NCI-H2196 (cell line): ENCODE measurements around the gene TOP1.
"Not testable (repeated sequence)": the region's sequence is repeated elsewhere in the genome, so short reads cannot be mapped to it uniquely, and the experiment has no call there.

Experiments
- DNase-seq: peaks from one replicate; lab custom pipeline; 2025; ENCODE audit not compliant: unreplicated experiment; lab: John Stamatoyannopoulos, UW

TOP1 gene

DNA sequence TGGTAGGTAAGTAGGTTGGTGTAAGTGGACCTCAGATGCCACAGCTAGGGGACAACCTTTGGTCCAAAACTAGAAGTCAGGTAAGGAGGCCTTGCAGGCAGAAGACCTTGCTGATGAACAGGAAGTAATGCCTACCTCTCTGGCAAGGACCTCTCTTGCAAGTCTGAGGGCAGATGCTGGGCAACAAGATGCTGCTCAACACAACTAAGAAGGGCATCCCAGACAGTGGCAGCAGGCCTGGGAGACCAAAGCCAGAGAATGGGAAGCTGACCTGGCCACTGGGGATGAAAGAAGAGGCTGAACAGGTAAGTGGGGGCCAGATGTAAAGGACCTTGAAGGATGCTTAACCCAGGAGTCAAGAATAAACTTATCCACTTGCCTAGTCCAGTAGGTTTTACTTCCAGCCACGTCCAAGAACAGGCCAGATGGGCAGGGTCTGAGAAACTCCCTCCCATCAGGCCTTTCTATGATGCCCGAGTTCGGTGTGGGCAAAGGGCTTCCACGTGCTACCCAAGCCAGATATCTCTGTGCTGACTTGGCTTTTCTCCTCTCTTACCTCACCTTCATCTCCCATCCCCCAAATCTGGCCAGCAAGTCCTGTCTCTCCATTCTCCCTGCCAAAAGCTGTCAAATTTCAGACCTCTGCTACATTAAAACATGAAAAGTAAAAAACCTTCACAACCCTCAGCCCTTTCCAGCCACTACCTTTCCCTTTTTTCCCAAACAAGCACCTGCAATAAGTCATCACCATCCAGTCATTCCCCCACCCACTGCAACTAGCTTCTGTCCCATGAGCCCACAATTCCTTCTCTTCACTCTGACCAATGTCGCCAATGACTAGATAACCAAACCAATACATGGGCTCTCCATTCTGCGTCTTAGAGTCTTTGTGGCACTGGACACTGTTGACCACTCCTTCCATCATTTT is 97.2 kb downstream of the TOP1 start:
- DNase-seq = no peak

DNA sequence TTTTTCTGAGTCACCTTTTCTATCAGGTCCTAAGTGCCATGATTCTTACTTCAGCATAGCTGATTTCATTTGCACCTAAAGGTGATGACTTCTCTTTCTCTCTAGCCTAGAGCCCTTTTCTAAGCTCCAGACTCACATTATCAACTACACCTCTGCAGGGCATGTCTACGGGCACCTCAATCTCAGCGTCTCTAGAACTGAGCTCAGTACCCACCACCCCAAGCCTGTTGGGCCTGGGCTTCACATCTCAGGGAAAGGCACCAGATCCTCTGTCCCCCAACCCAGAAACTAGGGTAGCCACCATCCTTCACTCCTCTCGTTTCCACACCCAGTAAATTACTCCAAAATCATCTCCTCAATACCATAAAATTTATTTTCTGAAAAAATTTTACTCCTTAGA is 98.1 kb downstream of the TOP1 start:
- no peak for DNase-seq

DNA sequence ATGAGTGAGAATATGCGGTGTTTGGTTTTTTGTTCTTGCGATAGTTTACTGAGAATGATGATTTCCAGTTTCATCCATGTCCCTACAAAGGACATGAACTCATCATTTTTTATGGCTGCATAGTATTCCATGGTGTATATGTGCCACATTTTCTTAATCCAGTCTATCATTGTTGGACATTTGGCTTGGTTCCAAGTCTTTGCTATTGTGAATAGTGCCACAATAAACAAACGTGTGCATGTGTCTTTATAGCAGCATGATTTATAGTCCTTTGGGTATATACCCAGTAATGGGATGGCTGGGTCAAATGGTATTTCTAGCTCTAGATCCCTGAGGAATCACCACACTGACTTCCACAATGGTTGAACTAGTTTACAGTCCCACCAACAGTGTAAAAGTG is 99.7 kb downstream of the TOP1 start:
- DNase-seq = not testable (repeated sequence)

GRCh38 chr20:41131594-41132387 is 103.2 kb downstream of the TOP1 start:
- DNase-seq = no peak

DNA sequence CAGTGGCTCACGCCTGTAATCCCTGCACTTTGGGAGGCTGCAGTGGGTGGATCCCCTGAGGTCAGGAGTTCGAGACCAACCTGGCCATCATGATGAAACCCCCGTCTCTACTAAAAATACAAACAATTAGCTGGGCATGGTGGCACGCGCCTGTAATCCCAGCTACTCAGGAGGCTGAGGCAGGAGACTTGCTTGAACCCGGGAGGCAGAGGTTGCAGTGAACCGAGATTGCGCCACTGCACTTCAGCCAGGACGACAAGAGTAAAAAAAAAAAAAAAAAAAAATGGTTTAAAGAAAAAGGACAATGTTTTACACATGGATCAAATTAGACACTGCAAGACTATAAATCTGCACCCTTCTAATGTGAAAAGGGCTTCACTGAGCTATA is 103.8 kb downstream of the TOP1 start:
- DNase-seq = not testable (repeated sequence)

DNA sequence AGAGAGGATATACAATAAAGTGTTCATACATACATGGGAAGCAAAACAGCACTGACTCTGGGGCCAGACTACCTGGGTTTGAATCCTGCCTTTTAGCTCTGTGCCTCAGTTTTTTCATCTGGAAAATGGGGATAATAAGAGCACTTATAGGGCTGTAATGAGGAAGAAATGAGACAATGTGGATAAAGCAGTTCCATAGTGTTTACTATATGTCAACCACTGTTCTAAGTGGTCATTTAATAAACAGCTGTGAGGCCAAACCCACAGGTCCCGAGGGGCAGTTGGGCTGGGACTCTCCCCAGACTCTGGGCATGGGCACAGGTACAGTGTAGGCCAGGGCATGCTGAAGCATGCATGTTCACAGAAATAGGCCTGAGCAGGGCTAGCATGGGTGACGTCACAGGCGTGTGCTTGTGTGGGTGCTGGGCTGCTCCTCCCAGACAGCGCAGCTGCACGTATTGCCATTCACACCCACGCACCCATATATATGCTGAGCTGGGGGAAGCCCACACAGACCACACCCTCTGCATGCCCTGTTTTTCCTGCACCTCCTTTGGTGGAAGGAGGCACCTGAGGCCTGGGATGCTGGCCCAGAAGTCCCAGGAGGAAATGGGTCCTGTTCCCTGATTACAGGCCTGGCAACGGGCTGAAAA is 105.2 kb downstream of the TOP1 start:
- DNase-seq = no peak

GRCh38 chr20:41134362-41135186 is 106.0 kb downstream of the TOP1 start:
- no peak for DNase-seq

DNA sequence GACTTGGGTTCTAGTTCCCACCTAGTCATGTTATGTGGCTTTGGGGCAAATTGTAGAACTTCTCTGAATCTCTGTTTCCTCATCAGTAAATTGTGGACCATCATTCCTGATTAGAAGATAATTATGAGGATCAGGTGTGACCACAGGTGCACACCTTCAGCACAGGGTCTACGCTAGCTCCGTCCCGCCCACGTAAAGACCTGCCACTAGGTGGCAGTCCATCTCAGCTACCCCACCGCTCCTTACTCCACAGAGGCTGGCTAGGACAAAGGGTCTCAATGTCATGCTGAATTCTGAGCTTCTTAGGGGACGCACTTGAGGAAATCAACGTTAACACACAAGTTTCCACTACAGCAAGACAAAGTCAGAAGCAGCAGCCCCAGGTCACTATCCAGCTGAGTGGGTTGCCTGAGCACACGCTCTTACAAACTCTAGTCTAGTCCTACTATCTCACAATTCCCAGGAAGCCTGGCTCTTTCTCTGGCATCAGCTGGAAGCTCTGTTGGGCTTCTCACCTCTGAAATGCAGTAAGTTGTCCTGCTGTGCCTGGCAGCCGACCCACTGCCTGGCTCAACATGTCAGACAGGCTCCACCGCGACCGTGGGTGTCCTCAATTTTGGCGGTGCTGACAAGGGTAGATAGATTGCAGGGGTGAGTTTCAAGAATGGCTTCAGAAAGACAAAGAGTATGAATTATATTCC is 106.7 kb downstream of the TOP1 start:
- DNase-seq = peak; percentile 49

DNA sequence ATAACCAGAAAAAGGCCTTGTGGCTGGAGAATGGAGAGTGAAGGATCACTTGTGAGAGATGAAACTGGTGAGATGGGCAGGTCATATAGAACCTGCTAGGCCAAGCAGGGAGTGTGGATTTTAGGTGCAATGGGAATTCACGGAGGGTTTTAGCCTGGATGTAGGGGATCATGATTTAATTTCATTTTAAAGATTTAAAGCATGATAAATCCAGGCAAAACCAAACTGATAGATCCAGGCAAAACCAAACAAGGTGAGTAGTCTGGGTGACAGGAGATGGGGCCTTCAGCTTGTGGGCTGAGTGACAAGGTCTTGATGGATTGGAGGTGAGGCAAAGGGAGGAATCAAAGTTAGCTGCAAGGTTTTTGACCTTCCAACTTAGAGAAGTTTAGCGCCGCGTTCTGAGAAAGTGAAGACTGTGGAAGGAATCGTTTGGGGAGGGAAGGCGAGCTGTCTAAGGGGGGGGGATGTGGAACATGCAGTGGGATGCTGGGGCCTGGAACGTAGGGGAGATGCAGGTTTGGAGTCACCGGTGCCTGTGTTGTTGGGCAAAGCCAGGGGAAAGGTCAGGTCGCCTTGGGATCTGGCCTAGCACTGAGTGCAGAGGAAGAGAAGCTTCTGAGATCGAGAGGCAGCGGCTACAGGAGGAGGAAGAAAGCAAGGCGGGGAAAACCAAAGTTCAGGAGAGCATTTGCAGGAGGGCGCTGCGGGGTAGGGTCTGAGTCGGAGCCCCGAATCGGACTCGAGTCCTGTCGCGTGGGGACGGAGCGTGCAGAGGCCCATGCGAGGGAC is 107.5 kb downstream of the TOP1 start:
- no peak for DNase-seq

DNA sequence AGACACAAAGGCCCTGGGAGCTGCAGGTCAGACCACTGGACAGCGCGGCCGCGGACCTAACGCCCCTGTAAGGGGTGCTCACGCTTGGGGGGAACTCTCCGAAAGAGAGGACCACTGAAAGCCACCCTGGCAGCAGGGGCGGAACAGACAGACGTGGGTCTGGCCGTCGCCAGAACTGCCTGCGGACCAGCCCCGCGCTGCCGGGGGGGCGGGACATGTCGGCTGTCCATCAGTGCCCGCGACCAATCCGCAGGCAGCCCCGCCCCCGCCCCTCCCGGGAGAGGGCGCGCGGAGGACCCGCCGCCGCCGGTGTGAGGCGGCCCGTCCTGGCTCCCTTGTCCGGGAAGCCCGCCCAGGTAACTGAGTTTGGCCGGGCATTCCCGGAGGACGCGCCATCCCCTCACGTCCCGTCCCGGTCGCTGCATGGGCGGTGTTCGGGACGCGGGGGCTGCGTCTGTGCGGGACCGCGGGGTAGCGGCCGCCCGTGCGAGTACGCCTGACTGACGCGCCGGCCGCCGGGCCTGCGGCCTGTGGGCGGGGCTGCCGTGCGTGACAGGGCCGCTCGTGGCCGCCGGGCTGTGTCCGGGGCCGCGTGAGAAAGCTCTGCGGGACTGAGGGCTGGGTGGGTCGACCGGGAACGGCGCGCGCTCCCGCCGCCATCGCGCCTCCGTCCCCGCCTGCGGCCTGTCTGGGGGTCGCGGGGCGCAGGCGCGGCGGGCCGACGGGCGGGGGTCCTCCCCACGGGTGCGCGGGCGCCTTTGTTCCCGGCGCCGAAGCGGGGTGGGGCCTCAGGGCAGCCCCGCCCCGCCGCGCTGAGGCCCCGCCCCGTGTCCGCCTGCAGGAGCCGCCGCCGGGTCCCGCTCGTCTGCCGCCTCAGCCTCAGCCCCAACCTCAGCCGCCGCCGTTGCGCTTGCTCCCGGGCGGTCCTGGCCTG is 108.3 kb downstream of the TOP1 start, which contains the start of gene PLCG1:
PLCG1 (plus strand) TSS at position 864 of the 934 bp plus-strand sequence. CDS start 99 bp downstream, outside the sequence.
- DNase-seq = peak; percentile 84

GRCh38 chr20:41137614-41138474 is 109.2 kb downstream of the TOP1 start:
- DNase-seq = peak; percentile 67

DNA sequence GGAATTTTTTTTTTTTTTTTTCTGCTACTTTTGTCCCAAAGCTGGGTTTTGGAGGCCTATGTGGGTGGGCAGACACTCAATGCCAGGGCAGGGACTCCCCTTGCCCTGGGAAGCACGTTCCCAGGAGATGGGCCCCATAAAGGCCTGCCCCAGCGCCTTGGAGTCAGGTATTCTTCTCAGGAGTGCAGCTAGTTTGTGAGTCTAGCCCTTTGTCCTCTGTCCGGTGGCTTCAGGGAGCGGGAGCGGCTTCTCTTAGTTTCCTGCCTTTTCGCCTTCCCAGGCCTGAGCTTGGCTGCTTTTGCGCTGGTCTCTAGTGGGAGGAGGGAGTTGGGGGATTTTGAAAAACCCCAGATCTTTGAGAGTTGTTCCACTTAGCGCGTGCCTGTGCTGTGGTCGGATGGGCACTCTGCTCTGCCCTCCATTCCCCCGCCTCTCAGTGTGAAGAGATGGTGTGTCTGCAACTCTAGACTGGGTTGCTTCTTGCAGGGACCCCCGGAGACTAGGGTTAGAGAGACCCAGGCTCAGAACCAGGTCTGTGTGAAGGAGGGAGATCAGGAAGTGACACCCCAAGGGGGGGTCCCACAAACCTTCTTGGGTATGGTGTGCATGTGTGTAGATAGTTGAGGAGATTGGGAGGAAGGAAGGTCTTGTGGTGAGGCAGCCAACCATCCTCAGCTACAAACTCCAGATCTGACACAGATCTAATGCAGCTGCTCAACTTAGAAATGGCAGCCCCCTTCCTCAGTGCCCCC is 110.0 kb downstream of the TOP1 start:
- no peak for DNase-seq

DNA sequence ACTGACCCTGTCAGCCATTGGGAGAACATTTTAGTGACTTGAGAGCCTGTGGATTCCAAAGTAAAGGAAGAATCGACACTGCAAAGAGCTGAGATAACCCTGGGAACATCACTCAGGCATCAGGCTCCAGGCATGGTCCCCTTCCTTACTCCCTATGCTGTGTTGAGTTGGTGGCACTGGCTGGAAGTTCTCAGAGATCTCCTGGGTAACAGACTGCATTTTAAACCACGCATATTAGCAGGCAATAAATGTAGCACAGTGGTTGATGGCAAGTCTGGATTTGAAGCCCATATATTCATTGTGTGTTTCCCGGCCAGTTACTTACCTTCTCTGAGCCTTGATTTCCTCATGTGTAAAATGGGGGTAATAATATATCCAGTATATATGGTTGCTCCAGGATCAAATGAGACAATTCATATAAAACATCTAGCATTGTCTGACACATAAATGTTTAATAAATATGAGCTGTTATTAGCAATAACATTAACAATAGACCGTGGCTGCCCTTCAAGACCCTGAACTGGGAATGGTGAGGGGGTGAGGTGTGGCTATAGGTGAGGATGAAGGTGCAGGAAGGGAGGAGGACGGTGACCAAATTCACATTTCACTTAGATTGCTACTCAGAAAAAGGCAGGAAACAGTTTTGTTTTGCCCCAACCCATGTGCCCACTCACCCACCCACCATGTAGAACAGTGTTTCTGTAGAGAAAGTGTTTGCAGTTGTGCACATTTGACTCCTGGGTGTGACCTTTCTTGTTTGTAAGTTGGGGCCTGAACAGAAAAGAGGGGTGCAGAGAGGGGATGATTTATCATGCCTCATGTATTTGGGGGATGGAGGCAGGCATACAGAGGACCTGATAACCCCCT is 110.8 kb downstream of the TOP1 start:
- no peak for DNase-seq

DNA sequence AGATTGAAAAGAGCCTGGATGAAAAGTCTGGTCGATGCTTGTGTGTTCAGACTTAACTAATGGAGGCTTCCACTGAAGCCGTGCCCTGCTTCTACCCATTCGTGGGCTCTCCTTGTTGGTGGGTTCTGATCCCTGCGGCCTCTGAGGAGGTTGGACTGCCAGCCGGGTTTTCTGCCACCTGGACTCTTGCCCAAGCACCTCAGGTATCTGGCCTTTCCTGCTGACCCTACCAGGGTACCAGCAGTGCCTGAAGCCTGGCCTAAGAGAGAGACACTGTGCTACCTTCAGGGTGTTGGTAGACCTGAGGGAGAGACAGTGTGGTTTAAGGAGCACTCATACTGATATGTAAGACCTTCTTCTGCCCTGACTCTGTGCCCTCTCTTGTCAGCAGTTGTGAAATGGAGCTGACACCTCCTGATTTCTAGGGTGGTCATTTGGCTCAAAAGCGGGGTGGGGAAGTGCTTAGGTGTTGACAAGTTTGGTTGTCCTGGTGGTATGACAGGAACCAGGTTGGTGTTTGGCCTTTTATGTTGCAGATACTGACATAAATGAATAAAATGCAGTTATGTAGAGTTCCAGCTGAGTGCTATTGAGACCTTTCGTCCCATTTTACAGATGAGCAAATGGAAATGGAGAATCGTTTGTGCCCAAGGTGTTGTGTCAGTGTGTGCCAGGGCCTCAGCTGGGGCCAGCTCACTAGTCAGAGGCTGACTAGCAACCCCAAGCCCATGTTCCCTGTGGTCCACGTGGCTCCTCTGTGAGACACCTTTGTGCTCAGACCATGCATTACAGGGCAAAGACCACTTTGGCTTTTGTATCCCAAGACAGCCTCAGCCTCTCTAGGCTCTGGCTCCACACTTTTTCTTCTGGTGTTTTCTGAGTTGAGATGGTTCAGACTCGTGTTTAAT is 111.9 kb downstream of the TOP1 start:
- DNase-seq = no peak
